GM18520 (cell line): ENCODE measurements around the gene ELL.

Source experiments
- ATAC-seq: cut with Tn5 transposase; IDR thresholded peaks from one replicate; pipeline ENCODE4 v1.9.1; 2021; ENCODE audit not compliant: unreplicated experiment

The ELL gene

DNA sequence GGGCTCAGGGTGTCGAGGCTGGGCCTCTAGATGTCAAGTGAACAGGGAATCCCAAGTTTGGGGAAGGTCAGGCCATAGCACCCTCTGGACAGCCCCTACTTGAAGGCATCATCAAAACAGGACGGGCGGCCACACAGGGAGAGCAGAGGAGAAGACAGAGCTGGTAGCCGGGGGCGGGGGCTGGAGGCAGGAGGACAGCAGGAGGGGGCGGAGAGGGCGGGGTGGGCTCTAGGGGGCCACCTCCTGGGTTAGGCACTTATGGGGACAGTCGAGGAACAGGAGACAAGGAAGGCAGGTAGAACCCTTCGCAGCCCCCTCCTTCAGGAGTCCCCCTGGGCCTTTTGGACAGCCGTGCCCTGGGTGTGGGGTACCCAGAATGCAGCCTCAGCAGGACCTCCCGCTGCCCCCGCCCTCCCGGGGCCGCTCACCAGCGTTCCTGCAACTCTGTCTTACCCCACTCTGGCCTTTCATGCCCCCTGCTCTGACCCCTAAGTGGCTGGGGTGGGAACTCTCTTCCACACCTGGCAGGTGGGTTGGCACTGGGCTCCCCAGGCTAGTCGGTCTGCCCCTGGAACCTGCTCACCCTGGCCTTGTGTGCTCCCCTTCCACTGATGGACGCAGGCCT, 96.9 kb downstream of the ELL start:
- no peak for ATAC-seq

- no peak for ATAC-seq
Measured at GRCh38 chr19:18424122-18424889, 97.6 kb downstream of the ELL start.

DNA sequence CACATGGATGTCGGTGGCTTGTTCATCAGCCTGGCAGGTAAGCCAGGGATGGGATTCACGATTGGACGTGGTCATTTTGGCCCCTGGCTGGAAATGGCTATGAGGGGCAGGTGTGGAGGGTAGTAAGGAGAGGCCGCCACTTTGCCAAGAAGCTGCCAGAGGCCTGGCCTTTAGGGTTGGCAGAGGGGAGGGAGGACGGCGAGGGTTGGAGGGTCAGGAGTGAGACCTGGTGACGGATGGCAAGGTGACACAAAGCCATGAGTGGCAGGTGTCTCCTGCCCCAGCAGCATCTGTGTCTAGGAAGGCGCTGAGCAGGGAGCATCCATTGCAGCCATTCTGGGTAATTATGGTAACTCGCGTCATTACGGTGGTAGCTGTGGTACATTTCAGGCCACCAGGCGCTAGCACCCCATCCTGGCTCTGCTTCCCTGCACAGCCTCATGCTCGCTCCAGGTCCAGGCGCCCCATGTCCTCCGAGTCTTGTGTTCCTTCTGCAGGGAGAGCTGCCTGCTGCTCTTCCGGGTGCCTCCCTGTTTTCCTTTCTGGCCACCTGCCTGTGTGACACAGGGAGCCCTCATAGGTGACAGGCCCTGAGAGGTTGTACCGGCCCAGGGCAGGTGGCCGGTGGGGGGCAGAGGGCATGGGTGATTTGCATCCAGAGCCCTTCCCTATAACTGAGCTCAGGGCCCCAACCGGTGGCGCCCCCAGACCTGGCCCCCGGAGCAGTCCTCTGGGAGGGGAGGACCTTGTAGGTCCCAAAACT, 98.4 kb downstream of the ELL start:
- ATAC-seq = no peak

- no peak for ATAC-seq
Measured at GRCh38 chr19:18422530-18423191, 99.2 kb downstream of the ELL start.

DNA sequence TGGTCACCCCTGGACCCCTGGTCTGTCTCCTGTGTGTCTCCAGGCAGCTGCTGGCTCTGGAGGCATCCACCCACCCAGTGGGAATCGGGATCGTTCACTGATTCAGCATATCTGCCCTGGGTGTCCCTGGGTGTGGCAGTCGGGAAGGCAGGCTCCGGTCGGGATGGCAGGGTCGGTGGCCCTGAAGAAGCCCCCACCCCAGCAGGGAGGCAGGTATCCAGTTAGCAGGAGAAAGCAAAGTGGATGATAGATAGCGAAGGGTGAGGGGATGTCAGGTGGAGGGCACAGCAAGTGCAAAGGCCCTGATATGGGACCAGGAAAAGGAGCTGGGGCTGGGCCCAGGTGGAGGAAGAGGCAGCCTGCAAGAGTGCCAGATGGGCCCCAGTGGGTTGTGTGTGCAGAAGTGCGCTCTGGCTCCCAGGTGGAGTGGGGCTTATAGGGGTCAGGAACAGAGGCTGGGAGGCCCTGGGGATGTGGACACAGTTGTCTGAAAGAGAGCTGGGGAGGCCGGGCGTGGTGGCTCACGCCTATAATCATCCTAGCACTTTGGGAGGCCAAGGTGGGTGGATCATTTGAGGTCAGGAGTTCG, 100.4 kb downstream of the ELL start:
- no peak for ATAC-seq

DNA sequence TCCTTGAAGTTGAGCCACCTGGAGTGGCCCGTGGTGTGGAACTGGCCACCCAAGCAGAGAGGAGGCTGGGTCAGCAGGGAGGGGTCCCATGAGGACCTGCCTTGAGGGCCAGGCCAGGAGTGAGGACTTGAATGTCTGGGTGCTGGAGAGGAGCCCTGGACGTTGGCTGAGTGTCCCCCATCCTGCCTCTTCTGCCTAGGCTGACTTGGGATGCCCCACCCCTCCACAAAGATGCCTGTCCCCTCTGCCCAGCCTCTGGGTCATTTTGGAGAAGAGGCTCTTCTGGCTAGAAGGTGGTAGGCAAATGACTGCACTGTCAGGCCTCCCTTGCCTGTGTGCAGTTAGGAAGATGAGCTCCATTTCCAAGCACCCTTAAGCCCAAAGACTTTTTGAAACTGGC, 100.9 kb downstream of the ELL start:
- no peak for ATAC-seq

- peak; percentile 6 for ATAC-seq
Measured at GRCh38 chr19:18419699-18420460, 102.0 kb downstream of the ELL start.

GRCh38 chr19:18419195-18419698, 102.6 kb downstream of the ELL start, which contains the start of gene SSBP4:
TSS of gene SSBP4 (plus strand) at chr19:18419398. CDS start at chr19:18419649, 251 bp downstream.
- ATAC-seq = peak; percentile 37

- ATAC-seq = no peak
Measured at GRCh38 chr19:18418483-18419194, 103.2 kb downstream of the ELL start.

DNA sequence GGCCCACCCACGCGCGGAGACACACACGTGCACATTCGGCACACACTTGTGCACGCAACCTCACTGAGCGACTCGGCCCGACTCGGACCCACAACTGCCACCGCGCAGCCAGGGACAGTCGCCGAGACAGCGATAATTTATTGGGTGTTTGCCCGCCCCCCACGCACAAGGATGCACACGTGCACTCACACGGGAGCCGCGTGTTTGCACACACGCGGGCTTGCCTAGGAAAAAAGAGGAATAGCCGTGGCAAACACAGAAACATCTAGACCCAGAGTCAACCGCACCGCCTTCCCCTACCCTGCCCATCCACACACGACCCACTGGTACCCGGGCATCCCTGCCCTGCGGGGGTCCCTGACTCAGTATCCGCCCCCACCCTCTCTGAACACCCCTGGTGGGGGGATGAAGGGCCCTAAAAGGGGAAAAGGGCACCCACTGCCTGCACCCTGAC, 103.8 kb downstream of the ELL start:
- ATAC-seq = no peak

- no peak for ATAC-seq
Measured at GRCh38 chr19:18417250-18418028, 104.4 kb downstream of the ELL start.

GRCh38 chr19:18416778-18417249, 105.1 kb downstream of the ELL start:
- no peak for ATAC-seq

- ATAC-seq = no peak
Measured at GRCh38 chr19:18415178-18415867, 106.5 kb downstream of the ELL start.

DNA sequence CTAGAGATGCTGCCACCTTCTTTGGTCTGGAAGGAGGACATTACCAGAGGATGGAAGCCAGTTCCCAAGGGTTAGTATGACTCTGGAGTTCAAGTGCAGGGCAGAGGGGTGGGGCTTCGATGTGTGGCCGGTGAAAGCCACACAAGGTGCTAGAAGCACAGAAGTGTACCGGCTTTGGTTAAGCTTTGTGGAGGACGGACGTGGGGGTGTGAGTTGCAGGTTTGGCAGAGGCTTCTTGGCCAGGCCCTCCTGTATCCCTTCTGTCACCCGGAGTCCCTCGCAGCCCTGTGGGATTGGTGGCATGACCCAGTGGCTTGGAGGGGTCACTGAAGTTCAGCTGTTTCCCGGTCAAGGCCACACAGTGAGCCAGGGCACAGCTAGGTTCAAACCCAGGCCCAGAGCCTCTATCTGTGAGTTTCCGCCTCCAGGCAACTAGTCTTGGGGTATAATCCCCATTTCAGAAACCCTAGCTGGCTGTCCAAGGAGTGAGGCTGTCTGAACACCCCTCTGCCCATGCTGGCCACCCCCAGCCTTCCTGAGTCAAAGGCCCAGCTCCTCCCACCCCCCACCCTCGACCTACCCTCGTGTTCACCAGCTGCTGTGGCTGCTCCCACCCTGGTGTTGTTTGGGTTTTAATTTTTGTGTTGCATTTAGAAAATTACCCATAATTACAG, 107.2 kb downstream of the ELL start:
- ATAC-seq = no peak

- ATAC-seq = no peak
Measured at GRCh38 chr19:18412610-18413239, 109.1 kb downstream of the ELL start.

DNA sequence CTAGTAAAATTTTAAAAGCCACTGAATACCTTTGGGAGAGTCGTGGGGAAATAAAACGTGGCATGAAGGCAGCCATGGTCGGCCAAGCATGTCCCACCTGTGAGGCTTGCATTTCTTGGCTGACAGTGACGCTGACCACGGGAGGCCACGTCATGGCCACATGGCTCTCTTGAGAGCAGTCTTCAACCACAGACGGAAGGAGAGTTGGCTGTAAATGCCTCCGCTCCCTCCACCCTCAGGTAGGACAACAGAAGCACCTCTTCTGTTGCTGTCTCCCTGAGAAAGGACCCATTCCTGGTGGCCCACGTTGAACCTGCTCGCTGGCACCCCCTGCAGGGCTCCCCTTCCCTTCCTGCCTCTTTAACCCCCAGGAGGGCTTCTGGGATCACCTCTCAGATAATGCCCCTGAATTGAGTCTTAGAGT, 113.8 kb downstream of the ELL start:
- ATAC-seq = peak; percentile 82

GRCh38 chr19:18406749-18407148, 115.1 kb downstream of the ELL start:
- no peak for ATAC-seq
